ENCODE results near the gene CDCA7.

DNA sequence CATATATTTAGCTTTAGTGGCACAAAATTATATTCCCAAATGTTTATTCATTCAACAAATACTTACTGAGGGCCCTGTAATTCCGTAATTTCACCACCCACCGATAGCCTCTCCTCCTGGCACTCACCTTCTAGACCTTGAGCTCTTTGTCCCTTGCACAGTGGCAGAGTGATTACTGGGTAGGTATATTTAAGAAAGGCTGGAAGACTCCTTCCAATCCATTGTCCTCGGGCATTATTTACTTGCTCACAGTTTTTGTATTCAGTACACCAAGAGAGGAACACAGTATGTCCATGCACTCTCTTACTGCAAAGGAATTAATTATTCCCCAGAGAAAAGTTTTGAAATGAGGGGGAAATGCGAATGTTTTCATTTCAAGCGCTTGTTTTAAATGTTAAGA, 1.1 kb upstream of the CDCA7 start:
- no peak for TF ChIP-seq ZNF33A (CRISPR knock-in tag; IDR thresholded peaks at IDR 0.05; ENCODE audit: borderline replicate concordance)
- TF ChIP-seq THAP11 (CRISPR knock-in tag; IDR thresholded peaks at IDR 0.05), result no peak
- TF ChIP-seq ZNF768 (CRISPR knock-in tag; IDR thresholded peaks at IDR 0.05), result no peak
- TF ChIP-seq EZH2 (conservative IDR thresholded peaks at IDR 0.05; ENCODE audit: low read depth, low read length), result no peak
- no peak for TF ChIP-seq CTCF (CRISPR knock-in tag; IDR thresholded peaks at IDR 0.05)

Data from HepG2 (cell line).